K562 (cell line): ENCODE data around the gene ERCC3. TPM values are rescaled to one million over a fixed set of nuclear protein-coding genes. Genes with fewer than 3 reads are reported as not detected.

Experiments
- BDP1 ChIP-seq: IDR thresholded peaks from 3 replicates; pipeline ENCODE4 v1.6.1; 2011; ENCODE audit not compliant: insufficient read length, insufficient read depth
- CBX3 ChIP-seq, 2 experiments: IDR thresholded peaks; 1 replicate in 1 of 2; 2 replicates in 1 of 2; pipeline ENCODE4 v1.6.1; 2012; ENCODE audit warnings: inconsistent platforms in 2 of 2, low read length in 2 of 2, borderline replicate concordance in 1 of 2, control low read depth in 1 of 2
- CC2D1A ChIP-seq: fragments of 450-650 bp; IDR thresholded peaks from 2 replicates; pipeline ENCODE4 v1.6.1; 2017; ENCODE audit warnings: mild to moderate bottlenecking
- CCAR2 ChIP-seq: fragments of 200-400 bp; formaldehyde crosslinking; IDR thresholded peaks from 2 replicates; pipeline ENCODE4 v1.6.1; 2017; ENCODE audit warnings: mild to moderate bottlenecking, low read depth, low read length
- EP400 ChIP-seq: fragments of 450-650 bp; IDR thresholded peaks from 2 replicates; pipeline ENCODE4 v1.6.1; 2017; ENCODE audit warnings: antibody characterized with exemption, mild to moderate bottlenecking, moderate library complexity
- FOXJ2 ChIP-seq: fragments of 200-800 bp; sonication (Bioruptor generic); IDR thresholded peaks from 2 replicates; pipeline ENCODE4 v1.6.1; 2016; ENCODE audit warnings: missing genetic modification characterization, missing compliant biosample characterization
- HNRNPH1 ChIP-seq: fragments of 200-400 bp; formaldehyde crosslinking; optimal IDR thresholded peaks from 2 replicates; pipeline ENCODE3; 2017; ENCODE audit warnings: low read depth, mild to moderate bottlenecking, low read length, moderate library complexity
- KLF10 ChIP-seq: fragments of 250-450 bp; sonication (Bioruptor Pico); IDR thresholded peaks from 2 replicates; pipeline ENCODE4 v1.6.1; 2021; ENCODE audit warnings: matching md5 sums
- MYNN ChIP-seq, 2 experiments: sonication (generic); formaldehyde crosslinking in 1 of 2; IDR thresholded peaks; 2 replicates each; pipeline versions ENCODE4 v1.5.0 to v1.6.1; 2016 to 2020; ENCODE audit warnings: antibody characterized with exemption in 1 of 2, missing genetic modification reagents in 1 of 2
- RB1 ChIP-seq: fragments of 450-650 bp; IDR thresholded peaks from 2 replicates; pipeline ENCODE4 v1.6.1; 2017; ENCODE audit warnings: low read depth, mild to moderate bottlenecking
- SIN3B ChIP-seq: fragments of 450-650 bp; IDR thresholded peaks from 2 replicates; pipeline ENCODE4 v1.6.1; 2017; ENCODE audit warnings: low read depth, mild to moderate bottlenecking, moderate library complexity
- TFAM ChIP-seq: fragments of 250-450 bp; sonication (Bioruptor Pico); conservative IDR thresholded peaks from 2 replicates; pipeline ENCODE4 v1.5.0; 2021; ENCODE audit warnings: mild to moderate bottlenecking, moderate library complexity
- ZBTB8A ChIP-seq: fragments of 450-650 bp; IDR thresholded peaks from 2 replicates; pipeline ENCODE4 v1.6.1; 2018; ENCODE audit warnings: mild to moderate bottlenecking, moderate library complexity; ENCODE audit not compliant: partially characterized antibody
- ZNF175 ChIP-seq: fragments of 200-800 bp; sonication (Bioruptor generic); IDR thresholded peaks from 2 replicates; pipeline ENCODE4 v1.6.1; 2016; ENCODE audit warnings: low read depth, mild to moderate bottlenecking, missing genetic modification characterization, missing compliant biosample characterization
- ZNF778 ChIP-seq: fragments of 450-650 bp; formaldehyde crosslinking; IDR thresholded peaks from 2 replicates; pipeline ENCODE4 v1.4.0; 2020; ENCODE audit warnings: mild to moderate bottlenecking, moderate library complexity
- ZSCAN32 ChIP-seq: fragments of 450-650 bp; formaldehyde crosslinking; IDR thresholded peaks from 2 replicates; pipeline ENCODE4 v1.4.0; 2020; ENCODE audit warnings: mild to moderate bottlenecking, moderate library complexity
- polyA plus RNA-seq, 8 experiments: library from polyadenylated mRNA; depleted of rRNA in 4 of 8; stranded (reverse) in 5 of 8; unstranded in 3 of 8; fragments of >200 nt; fragmentation: Nextera tagmentation in 2 of 8; fragmentation: Illumina TruSeq in 1 of 8; extraction: Ambion mirVana in 2 of 8; extraction: Trizol in 1 of 8; gene quantifications; 2 replicates each; pipeline versions ENCODE4 v1.2.1 to v1.2.3, GENCODE V29; 2011 to 2014; ENCODE audit warnings: inconsistent platforms in 1 of 8, missing spikeins in 1 of 8
- total RNA-seq, 7 experiments: library from RNA; depleted of rRNA in 6 of 7; stranded (reverse); fragments of >200 nt in 6 of 7; fragmentation: Illumina TruSeq in 2 of 7; extraction: Trizol in 2 of 7; gene quantifications; 2 replicates each; pipeline versions ENCODE4 v1.2.1 to v1.2.3, GENCODE V29; 2011 to 2021; ENCODE audit warnings: low replicate concordance in 1 of 7
- TF ChIP-seq, protein P1 (sequence below): fragments of 250-450 bp; sonication (Bioruptor Pico); IDR thresholded peaks from 2 replicates; pipeline ENCODE4 v1.5.0; 2020; ENCODE audit warnings: mild to moderate bottlenecking, borderline replicate concordance
- TF ChIP-seq, protein P2 (sequence below): fragments of 450-650 bp; IDR thresholded peaks from 2 replicates; pipeline ENCODE4 v1.7.1; 2018; ENCODE audit warnings: mild to moderate bottlenecking, low read depth; ENCODE audit not compliant: partially characterized antibody
- TF ChIP-seq, protein P3 (sequence below): sonication (generic); formaldehyde crosslinking; IDR thresholded peaks from 2 replicates; pipeline ENCODE4 v1.8.0; 2022; ENCODE audit warnings: mild to moderate bottlenecking, missing genetic modification reagents, borderline replicate concordance
- TF ChIP-seq, protein P4 (sequence below): fragments of 450-650 bp; formaldehyde crosslinking; IDR thresholded peaks from 2 replicates; pipeline ENCODE4 v1.4.0; 2020; ENCODE audit warnings: mild to moderate bottlenecking, moderate library complexity

Gene ERCC3
- total and polyA plus RNA-seq, 9 of the 15 experiments (the other 6 are each of a cell fraction or from before 2014, with no cell fraction given): 17.9 to 61.5 (median 43.1) TPM

DNA sequence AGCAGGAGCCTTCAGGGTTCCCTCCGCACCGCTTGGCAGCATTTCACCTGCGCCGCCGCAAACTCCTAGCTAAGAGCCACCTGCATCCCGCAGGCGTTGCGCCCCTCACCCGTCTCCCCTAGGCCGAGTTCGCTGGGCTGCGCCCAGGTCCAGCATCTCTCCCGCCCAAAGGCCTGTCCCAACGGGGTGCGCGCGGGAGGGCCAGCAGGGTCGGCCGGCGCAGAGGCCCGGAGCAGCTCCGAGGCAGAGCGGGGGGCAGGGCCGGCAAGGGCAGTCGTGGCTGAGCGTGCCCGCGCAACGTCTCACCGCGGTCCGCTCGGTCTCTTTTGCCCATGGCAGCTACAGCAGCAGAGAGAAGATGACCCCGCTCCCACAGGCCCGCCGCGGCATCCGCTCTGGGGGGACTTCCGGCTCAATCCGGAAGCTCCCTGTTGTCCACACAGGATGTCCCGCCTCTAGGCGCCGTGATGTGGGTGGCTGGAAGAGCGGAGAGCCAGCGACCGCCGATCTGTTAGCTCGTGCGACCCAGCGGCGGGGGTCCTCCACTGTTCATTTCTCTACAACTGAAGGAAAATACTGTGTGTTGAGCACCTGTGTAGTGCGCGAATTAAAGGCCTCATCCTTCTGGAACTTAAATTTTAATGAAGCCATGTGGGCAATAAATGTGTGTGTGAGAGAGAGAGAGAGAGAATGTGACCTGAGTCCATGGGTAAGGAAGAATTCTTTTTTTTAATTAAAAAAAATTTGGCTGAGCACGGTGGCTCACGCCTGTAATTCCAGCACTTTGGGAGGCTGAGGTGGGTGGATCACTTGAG, at the start of gene ERCC3 (continued):
- TF ChIP-seq CCAR2 (no peak), BDP1 (no peak), HNRNPH1 (no peak), RB1 (peak; percentile 76), ZNF175 (CRISPR knock-in tag) (no peak), ZNF778 (CRISPR knock-in tag) (no peak), CBX3 (IDR thresholded peaks at IDR 0.05; ENCODE audit: borderline replicate concordance in 1 of 2, low read length in 2 of 2) (no peak), ZSCAN32 (CRISPR knock-in tag) (no peak), FOXJ2 (tag) (0 out of 2 replicates have a peak, but pooled peaks have one; percentile 18), CC2D1A (no peak; the same call in 1 of the 2 replicates), TFAM (no peak), MYNN (IDR thresholded peaks at IDR 0.05) (no peak), MYNN (CRISPR knock-in tag; IDR thresholded peaks at IDR 0.05) (no peak), EP400 (peak; percentile 80), KLF10 (CRISPR knock-in tag) (no peak), ZBTB8A (no peak), SIN3B (peak; percentile 83)
- TF ChIP-seq, protein P1, sequence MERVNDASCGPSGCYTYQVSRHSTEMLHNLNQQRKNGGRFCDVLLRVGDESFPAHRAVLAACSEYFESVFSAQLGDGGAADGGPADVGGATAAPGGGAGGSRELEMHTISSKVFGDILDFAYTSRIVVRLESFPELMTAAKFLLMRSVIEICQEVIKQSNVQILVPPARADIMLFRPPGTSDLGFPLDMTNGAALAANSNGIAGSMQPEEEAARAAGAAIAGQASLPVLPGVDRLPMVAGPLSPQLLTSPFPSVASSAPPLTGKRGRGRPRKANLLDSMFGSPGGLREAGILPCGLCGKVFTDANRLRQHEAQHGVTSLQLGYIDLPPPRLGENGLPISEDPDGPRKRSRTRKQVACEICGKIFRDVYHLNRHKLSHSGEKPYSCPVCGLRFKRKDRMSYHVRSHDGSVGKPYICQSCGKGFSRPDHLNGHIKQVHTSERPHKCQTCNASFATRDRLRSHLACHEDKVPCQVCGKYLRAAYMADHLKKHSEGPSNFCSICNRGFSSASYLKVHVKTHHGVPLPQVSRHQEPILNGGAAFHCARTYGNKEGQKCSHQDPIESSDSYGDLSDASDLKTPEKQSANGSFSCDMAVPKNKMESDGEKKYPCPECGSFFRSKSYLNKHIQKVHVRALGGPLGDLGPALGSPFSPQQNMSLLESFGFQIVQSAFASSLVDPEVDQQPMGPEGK (CRISPR knock-in tag): no peak
- TF ChIP-seq, protein P2, sequence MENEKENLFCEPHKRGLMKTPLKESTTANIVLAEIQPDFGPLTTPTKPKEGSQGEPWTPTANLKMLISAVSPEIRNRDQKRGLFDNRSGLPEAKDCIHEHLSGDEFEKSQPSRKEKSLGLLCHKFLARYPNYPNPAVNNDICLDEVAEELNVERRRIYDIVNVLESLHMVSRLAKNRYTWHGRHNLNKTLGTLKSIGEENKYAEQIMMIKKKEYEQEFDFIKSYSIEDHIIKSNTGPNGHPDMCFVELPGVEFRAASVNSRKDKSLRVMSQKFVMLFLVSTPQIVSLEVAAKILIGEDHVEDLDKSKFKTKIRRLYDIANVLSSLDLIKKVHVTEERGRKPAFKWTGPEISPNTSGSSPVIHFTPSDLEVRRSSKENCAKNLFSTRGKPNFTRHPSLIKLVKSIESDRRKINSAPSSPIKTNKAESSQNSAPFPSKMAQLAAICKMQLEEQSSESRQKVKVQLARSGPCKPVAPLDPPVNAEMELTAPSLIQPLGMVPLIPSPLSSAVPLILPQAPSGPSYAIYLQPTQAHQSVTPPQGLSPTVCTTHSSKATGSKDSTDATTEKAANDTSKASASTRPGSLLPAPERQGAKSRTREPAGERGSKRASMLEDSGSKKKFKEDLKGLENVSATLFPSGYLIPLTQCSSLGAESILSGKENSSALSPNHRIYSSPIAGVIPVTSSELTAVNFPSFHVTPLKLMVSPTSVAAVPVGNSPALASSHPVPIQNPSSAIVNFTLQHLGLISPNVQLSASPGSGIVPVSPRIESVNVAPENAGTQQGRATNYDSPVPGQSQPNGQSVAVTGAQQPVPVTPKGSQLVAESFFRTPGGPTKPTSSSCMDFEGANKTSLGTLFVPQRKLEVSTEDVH: peak; percentile 88
- TF ChIP-seq, protein P3, sequence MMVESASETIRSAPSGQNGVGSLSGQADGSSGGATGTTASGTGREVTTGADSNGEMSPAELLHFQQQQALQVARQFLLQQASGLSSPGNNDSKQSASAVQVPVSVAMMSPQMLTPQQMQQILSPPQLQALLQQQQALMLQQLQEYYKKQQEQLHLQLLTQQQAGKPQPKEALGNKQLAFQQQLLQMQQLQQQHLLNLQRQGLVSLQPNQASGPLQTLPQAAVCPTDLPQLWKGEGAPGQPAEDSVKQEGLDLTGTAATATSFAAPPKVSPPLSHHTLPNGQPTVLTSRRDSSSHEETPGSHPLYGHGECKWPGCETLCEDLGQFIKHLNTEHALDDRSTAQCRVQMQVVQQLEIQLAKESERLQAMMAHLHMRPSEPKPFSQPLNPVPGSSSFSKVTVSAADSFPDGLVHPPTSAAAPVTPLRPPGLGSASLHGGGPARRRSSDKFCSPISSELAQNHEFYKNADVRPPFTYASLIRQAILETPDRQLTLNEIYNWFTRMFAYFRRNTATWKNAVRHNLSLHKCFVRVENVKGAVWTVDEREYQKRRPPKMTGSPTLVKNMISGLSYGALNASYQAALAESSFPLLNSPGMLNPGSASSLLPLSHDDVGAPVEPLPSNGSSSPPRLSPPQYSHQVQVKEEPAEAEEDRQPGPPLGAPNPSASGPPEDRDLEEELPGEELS (CRISPR knock-in tag): no peak; the same call in 1 of the 2 replicates
- TF ChIP-seq, protein P4, sequence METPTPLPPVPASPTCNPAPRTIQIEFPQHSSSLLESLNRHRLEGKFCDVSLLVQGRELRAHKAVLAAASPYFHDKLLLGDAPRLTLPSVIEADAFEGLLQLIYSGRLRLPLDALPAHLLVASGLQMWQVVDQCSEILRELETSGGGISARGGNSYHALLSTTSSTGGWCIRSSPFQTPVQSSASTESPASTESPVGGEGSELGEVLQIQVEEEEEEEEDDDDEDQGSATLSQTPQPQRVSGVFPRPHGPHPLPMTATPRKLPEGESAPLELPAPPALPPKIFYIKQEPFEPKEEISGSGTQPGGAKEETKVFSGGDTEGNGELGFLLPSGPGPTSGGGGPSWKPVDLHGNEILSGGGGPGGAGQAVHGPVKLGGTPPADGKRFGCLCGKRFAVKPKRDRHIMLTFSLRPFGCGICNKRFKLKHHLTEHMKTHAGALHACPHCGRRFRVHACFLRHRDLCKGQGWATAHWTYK (CRISPR knock-in tag): 0 out of 2 replicates have a peak, but pooled peaks have one; percentile 19
